Tibial nerve (tissue), 4 donors: Measurements from ENCODE around the gene DYNAP.

Experiments
- EP300 ChIP-seq, 2 donors: sonication (generic); formaldehyde crosslinking; IDR thresholded peaks; one replicate each; pipeline ENCODE4 v1.6.1; 2017; ENCODE audit warnings: antibody characterized with exemption in 2 of 2, mild to moderate bottlenecking in 1 of 2
- POLR2A ChIP-seq, 2 donors: fragments of 450-650 bp; IDR thresholded peaks; one replicate each; pipeline ENCODE4 v1.6.1; 2017; ENCODE audit warnings: antibody characterized with exemption in 2 of 2, mild to moderate bottlenecking in 2 of 2, moderate library complexity in 2 of 2
- TF ChIP-seq, protein P1 (sequence below), 5 experiments: fragments of 200-600 bp in 3 of 5; fragments of 450-650 bp in 2 of 5; sonication (generic) in 3 of 5; IDR thresholded peaks; one replicate each; pipeline ENCODE4 v1.5.1; 2016 to 2019; ENCODE audit warnings: antibody characterized with exemption in 5 of 5, mild to moderate bottlenecking in 3 of 5, moderate library complexity in 2 of 5

GRCh38 chr18:54584065-54584464, 7.0 kb upstream of the DYNAP start:
- TF ChIP-seq, protein P1, sequence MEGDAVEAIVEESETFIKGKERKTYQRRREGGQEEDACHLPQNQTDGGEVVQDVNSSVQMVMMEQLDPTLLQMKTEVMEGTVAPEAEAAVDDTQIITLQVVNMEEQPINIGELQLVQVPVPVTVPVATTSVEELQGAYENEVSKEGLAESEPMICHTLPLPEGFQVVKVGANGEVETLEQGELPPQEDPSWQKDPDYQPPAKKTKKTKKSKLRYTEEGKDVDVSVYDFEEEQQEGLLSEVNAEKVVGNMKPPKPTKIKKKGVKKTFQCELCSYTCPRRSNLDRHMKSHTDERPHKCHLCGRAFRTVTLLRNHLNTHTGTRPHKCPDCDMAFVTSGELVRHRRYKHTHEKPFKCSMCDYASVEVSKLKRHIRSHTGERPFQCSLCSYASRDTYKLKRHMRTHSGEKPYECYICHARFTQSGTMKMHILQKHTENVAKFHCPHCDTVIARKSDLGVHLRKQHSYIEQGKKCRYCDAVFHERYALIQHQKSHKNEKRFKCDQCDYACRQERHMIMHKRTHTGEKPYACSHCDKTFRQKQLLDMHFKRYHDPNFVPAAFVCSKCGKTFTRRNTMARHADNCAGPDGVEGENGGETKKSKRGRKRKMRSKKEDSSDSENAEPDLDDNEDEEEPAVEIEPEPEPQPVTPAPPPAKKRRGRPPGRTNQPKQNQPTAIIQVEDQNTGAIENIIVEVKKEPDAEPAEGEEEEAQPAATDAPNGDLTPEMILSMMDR (IDR thresholded peaks at IDR 0.05), result no peak
- TF ChIP-seq POLR2A (IDR thresholded peaks at IDR 0.05), result no peak
- TF ChIP-seq EP300 (IDR thresholded peaks at IDR 0.05), result no peak
